Measurements from ENCODE around the gene PTGFRN. TPM values are rescaled to one million over a fixed set of nuclear protein-coding genes. Genes with fewer than 3 reads are reported as not detected.

Gene PTGFRN
- total RNA-seq, 2 donors from 2014 or later, result 37.1 to 70.7 TPM

- H3K36me3 ChIP-seq, result no peaks in the 10 kb centered on the region
- H3K4me1 ChIP-seq (replicated peaks), result no peaks in the 10 kb centered on the region
- no peaks in the 10 kb centered on the region for H3K9me3 ChIP-seq
- no peak for DNase-seq (ENCODE audit: low spot score)
- WGBS, result 70% methylated on average over 9 of the region's 9 CpGs
- H3K27ac ChIP-seq, result no peak overlapping the region
- H3K27me3 ChIP-seq (replicated peaks; ENCODE audit: insufficient read depth), result no peaks in the 10 kb centered on the region
- no peak overlapping the region for H3K4me3 ChIP-seq
- TF ChIP-seq POLR2AphosphoS5 (IDR thresholded peaks at IDR 0.05), result no peak
- TF ChIP-seq POLR2A (IDR thresholded peaks at IDR 0.05), result no peak
- no peak for TF ChIP-seq CTCF (IDR thresholded peaks at IDR 0.05)
- intact Hi-C loops (cut with DNase I), result no loop called here
Measured at GRCh38 chr1:116900471-116901365, 9.0 kb upstream of the PTGFRN start.

GRCh38 chr1:116902027-116902426, 7.7 kb upstream of the PTGFRN start:
- TF ChIP-seq CTCF (IDR thresholded peaks at IDR 0.05) (no peak), POLR2AphosphoS5 (IDR thresholded peaks at IDR 0.05) (no peak), POLR2A (IDR thresholded peaks at IDR 0.05) (no peak)
- 68% methylated on average over 5 of the region's 5 CpGs for WGBS
- DNase-seq (ENCODE audit: low spot score), result no peak

GRCh38 chr1:116902723-116903383, 6.9 kb upstream of the PTGFRN start:
- intact Hi-C loops (cut with DNase I), result no loop called here
- Histone ChIP-seq H3K9me3 (no peaks in the 10 kb centered on the region), H3K27ac (no peak overlapping the region), H3K27me3 (replicated peaks; ENCODE audit: insufficient read depth) (no peaks in the 10 kb centered on the region), H3K4me1 (replicated peaks) (no peaks in the 10 kb centered on the region), H3K36me3 (no peaks in the 10 kb centered on the region), H3K4me3 (no peak overlapping the region)
- no peak for TF ChIP-seq POLR2A (IDR thresholded peaks at IDR 0.05)
- TF ChIP-seq CTCF (IDR thresholded peaks at IDR 0.05), result no peak
- TF ChIP-seq POLR2AphosphoS5 (IDR thresholded peaks at IDR 0.05), result no peak
- no peak for DNase-seq (ENCODE audit: low spot score)
- WGBS, result 79% methylated on average over 3 of the region's 3 CpGs

More at GRCh38 chr1:116902027-116902426, 7.7 kb upstream of the PTGFRN start:
- no peaks in the 10 kb centered on the region for H3K36me3 ChIP-seq
- no peak overlapping the region for H3K27ac ChIP-seq
- intact Hi-C loops (cut with DNase I), result no loop called here
- H3K4me1 ChIP-seq (replicated peaks), result no peaks in the 10 kb centered on the region
- no peaks in the 10 kb centered on the region for H3K27me3 ChIP-seq (replicated peaks; ENCODE audit: insufficient read depth)
- no peaks in the 10 kb centered on the region for H3K9me3 ChIP-seq
- H3K4me3 ChIP-seq, result no peak overlapping the region

GRCh38 chr1:116904791-116905320, 4.9 kb upstream of the PTGFRN start:
- WGBS, result 72% methylated on average over 2 of the region's 2 CpGs
- Histone ChIP-seq H3K27me3 (replicated peaks; ENCODE audit: insufficient read depth) (no peaks in the 10 kb centered on the region), H3K36me3 (no peaks in the 10 kb centered on the region), H3K27ac (no peak overlapping the region), H3K9me3 (no peaks in the 10 kb centered on the region), H3K4me1 (replicated peaks) (no peaks in the 10 kb centered on the region), H3K4me3 (no peak overlapping the region)
- intact Hi-C loops (cut with DNase I), result loop anchor here (5.0 kb wide), 1 partner anchor 48 kb away; no protein-coding TSS in a partner anchor
- DNase-seq (ENCODE audit: low spot score), result no peak
- TF ChIP-seq POLR2AphosphoS5 (IDR thresholded peaks at IDR 0.05) (no peak), POLR2A (IDR thresholded peaks at IDR 0.05) (no peak), CTCF (IDR thresholded peaks at IDR 0.05) (no peak)
